GM12865 (cell line): Measurements from ENCODE around the gene PLEK2.

Source experiments
- DNase-seq: peaks from one replicate; pipeline ENCODE4 v3.0.0; 2010; ENCODE audit warnings: low read depth
- H3K4me3 ChIP-seq: 2 replicates; pipeline ENCODE4 v1.5.1; 2011; ENCODE audit warnings: mild to moderate bottlenecking, low read depth, low read length, control low read depth
- TF ChIP-seq, protein P1 (sequence below): IDR thresholded peaks from 2 replicates; pipeline ENCODE4 v1.5.1; 2011; ENCODE audit warnings: low read length, control low read depth, low read depth, inconsistent platforms; ENCODE audit not compliant: insufficient read depth; ENCODE audit errors: missing control alignments

PLEK2 gene

DNA sequence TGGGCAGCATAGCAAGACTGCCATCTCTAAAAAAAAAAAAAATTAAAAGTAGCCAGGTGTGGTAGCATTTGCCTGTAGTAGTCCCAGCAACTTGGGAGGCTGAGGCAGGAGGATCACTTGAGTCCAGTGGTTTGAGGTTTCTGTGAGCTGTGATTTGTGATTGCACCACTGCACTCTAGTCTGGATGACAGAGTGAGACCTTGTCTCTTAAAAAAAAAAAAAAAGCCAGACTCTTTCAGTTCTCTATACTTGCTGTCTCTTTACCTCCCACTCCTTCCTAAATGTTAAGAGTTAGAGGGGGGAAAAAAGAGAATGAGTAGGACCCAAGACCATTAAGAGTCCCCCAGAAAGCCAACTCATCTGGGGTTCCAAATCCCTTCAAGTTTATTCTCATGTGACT is 34.0 kb downstream of the PLEK2 start:
- H3K4me3 ChIP-seq, result no peak overlapping the region
- DNase-seq, result no peak
- TF ChIP-seq, protein P1, sequence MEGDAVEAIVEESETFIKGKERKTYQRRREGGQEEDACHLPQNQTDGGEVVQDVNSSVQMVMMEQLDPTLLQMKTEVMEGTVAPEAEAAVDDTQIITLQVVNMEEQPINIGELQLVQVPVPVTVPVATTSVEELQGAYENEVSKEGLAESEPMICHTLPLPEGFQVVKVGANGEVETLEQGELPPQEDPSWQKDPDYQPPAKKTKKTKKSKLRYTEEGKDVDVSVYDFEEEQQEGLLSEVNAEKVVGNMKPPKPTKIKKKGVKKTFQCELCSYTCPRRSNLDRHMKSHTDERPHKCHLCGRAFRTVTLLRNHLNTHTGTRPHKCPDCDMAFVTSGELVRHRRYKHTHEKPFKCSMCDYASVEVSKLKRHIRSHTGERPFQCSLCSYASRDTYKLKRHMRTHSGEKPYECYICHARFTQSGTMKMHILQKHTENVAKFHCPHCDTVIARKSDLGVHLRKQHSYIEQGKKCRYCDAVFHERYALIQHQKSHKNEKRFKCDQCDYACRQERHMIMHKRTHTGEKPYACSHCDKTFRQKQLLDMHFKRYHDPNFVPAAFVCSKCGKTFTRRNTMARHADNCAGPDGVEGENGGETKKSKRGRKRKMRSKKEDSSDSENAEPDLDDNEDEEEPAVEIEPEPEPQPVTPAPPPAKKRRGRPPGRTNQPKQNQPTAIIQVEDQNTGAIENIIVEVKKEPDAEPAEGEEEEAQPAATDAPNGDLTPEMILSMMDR, result no peak

GRCh38 chr14:67373347-67373746 is 38.6 kb downstream of the PLEK2 start:
- DNase-seq, result peak; percentile 36
- TF ChIP-seq, protein P1, result no peak
- H3K4me3 ChIP-seq, result no peak overlapping the region

GRCh38 chr14:67372833-67373232 is 39.1 kb downstream of the PLEK2 start:
- DNase-seq, result no peak
- no peak overlapping the region for H3K4me3 ChIP-seq
- TF ChIP-seq, protein P1, result no peak

GRCh38 chr14:67371247-67372148 is 40.5 kb downstream of the PLEK2 start:
- TF ChIP-seq, protein P1, result no peak

DNA sequence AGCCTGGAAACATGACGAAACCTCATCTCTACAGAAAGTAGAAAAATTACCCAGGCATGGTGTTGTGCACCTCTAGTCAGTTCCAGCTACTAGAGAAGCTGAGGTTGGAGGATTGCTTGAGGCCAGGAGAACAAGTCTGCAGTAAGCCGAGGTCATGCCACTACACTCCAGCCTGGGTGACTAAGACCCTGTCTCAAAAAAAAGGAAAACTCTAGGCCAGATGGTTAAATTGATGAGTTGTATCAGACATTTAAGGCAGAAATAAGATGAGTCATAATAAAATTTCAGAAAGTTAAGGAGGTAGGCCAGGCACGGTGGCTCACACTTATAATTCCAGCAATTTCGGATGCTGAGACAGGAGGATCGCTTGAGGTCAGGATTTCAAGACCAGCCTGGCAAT is 41.1 kb downstream of the PLEK2 start:
- TF ChIP-seq, protein P1, result no peak
- DNase-seq, result no peak
- no peak overlapping the region for H3K4me3 ChIP-seq

More at GRCh38 chr14:67371247-67372148, 40.5 kb downstream of the PLEK2 start:
- no peak overlapping the region for H3K4me3 ChIP-seq
- DNase-seq, result no peak

GRCh38 chr14:67365476-67365875 is 46.5 kb downstream of the PLEK2 start:
- DNase-seq, result no peak
- TF ChIP-seq, protein P1, result no peak
- H3K4me3 ChIP-seq, result no peak overlapping the region

DNA sequence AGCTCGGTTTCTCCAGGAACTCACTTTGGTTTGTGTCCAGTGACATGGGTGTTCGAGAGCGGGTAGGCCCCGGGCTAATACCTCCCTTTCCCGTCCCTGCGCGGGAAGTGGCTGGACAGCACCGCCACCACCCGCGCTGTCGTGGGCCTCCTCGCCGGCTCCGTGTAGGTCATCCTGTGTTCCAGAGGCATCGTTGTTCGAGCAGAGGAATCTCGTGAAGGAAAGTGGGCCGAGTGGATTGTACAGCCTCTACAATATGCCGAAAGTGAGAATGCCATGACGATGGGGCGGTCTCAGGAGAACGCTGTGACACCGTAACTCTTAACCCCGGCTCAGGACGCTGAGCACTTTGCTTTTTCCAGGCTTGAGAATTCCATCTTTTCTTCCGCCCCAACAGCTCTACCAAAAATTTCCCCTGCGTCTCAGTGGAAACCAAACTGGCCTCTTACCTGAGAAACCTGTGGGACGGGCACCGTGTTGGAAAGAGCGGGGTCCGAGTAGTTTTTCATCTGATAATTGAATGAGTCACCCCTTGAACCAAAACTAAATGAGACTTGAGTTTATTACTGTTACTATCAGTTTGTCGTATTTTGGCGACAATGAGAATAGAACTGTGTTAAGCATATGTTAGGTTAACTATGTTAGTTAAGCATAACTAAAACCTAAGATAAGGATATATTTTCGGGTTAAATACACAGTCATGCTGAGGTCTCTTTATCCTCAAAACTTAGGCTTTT is 51.3 kb downstream of the PLEK2 start:
- H3K4me3 ChIP-seq, result peak overlapping the region; percentile 89
- DNase-seq, result no peak
- TF ChIP-seq, protein P1, result no peak
